H1 (cell line): ENCODE results near the gene TBX5. TPM values are rescaled to one million over a fixed set of nuclear protein-coding genes. Genes with fewer than 3 reads are reported as not detected.

Source experiments
- CTCF ChIA-PET: fragments of 300-600 bp; sonication (Branson Sonifier 250); formaldehyde crosslinking; loops from one replicate; lab custom pipeline; 2021; ENCODE audit not compliant: partially characterized antibody; lab: Charles Lee
- POLR2A ChIA-PET: fragments of 300-600 bp; sonication (Branson Sonifier 250); formaldehyde crosslinking; loops from one replicate; lab custom pipeline; 2021; ENCODE audit warnings: inconsistent platforms; ENCODE audit not compliant: partially characterized antibody; lab: Charles Lee
- DNase-seq, 2 experiments: peaks; one replicate each; pipeline versions ENCODE4 v3.0.0 to v3.0.0-alpha.2; 2010 to 2022; ENCODE audit warnings: low spot score in 2 of 2, low read depth in 1 of 2, mixed read lengths in 1 of 2
- FAIRE-seq: peaks from 2 replicates; lab custom pipeline; 2011; peaks lifted over from hg19 to GRCh38; lab: Jason Lieb, UNC
- H2AFZ ChIP-seq: 2 replicates; pipeline ENCODE4 v1.8.1; 2012; ENCODE audit warnings: low read length, inconsistent platforms
- H2AK5ac ChIP-seq: 2 replicates; pipeline ENCODE4 v1.6.1; 2013; ENCODE audit warnings: low read depth, low read length
- H2BK120ac ChIP-seq: replicated peaks from 2 replicates; pipeline ENCODE3; 2013; ENCODE audit warnings: low read depth, low read length, inconsistent platforms
- H2BK12ac ChIP-seq: 2 replicates; pipeline ENCODE4 v1.6.1; 2013; ENCODE audit warnings: low read depth, low read length
- H2BK15ac ChIP-seq: 2 replicates; pipeline ENCODE4 v1.6.1; 2013; ENCODE audit warnings: low read length
- H2BK20ac ChIP-seq: 2 replicates; pipeline ENCODE4 v1.6.1; 2013; ENCODE audit warnings: low read length
- H2BK5ac ChIP-seq: 2 replicates; pipeline ENCODE4 v1.6.1; 2013; ENCODE audit warnings: low read depth, low read length
- H3K14ac ChIP-seq: 2 replicates; pipeline ENCODE4 v1.6.1; 2013; ENCODE audit warnings: inconsistent platforms; ENCODE audit not compliant: insufficient read length
- H3K18ac ChIP-seq: 2 replicates; pipeline ENCODE4 v1.6.1; 2013; ENCODE audit warnings: low read length; ENCODE audit errors: extremely low read depth
- H3K23ac ChIP-seq: 2 replicates; pipeline ENCODE4 v1.6.1; 2013; ENCODE audit warnings: inconsistent platforms; ENCODE audit not compliant: insufficient read length
- H3K23me2 ChIP-seq: 2 replicates; pipeline ENCODE4 v1.6.1; 2013; ENCODE audit warnings: low read depth, low read length
- H3K27ac ChIP-seq: 2 replicates; pipeline ENCODE4 v1.6.1; 2011; ENCODE audit warnings: low read depth, low read length, inconsistent platforms
- H3K27me3 ChIP-seq, 4 experiments: replicated peaks in 1 of 4; 1 replicate in 1 of 4; 2 replicates in 3 of 4; pipeline versions ENCODE4 v1.6.1 to v1.8.1; 2011 to 2013; ENCODE audit warnings: low read length in 3 of 4, mild to moderate bottlenecking in 3 of 4, inconsistent platforms in 2 of 4, mixed read lengths in 2 of 4, moderate library complexity in 1 of 4; ENCODE audit not compliant: control insufficient read depth in 3 of 4, insufficient read depth in 3 of 4; ENCODE audit errors: extremely low read depth in 1 of 4
- H3K36me3 ChIP-seq, 4 experiments: 2 replicates each; pipeline versions ENCODE4 v1.6.1 to v1.8.1; 2011 to 2013; ENCODE audit warnings: mild to moderate bottlenecking in 4 of 4, low read length in 3 of 4, moderate library complexity in 2 of 4, control low read depth in 1 of 4, inconsistent platforms in 1 of 4; ENCODE audit not compliant: insufficient read depth in 4 of 4, control insufficient read depth in 2 of 4
- H3K4ac ChIP-seq: replicated peaks from 2 replicates; pipeline ENCODE3; 2013; ENCODE audit warnings: low read length, low read depth, mixed read lengths, inconsistent platforms; ENCODE audit not compliant: insufficient read length
- H3K4me1 ChIP-seq, 4 experiments: replicated peaks in 1 of 4; 1 replicate in 1 of 4; 2 replicates in 3 of 4; pipeline versions ENCODE4 v1.6.1 to v1.8.1; 2011 to 2013; ENCODE audit warnings: low read length in 3 of 4, inconsistent platforms in 2 of 4, mixed read lengths in 1 of 4; ENCODE audit not compliant: insufficient read depth in 4 of 4, control insufficient read depth in 3 of 4
- H3K4me2 ChIP-seq, 2 experiments: 2 replicates each; pipeline versions ENCODE4 v1.6.1 to v1.8.1; 2011 to 2013; ENCODE audit warnings: low read depth in 2 of 2, low read length in 2 of 2, control low read depth in 1 of 2, inconsistent platforms in 1 of 2, mild to moderate bottlenecking in 1 of 2; ENCODE audit not compliant: insufficient read depth in 1 of 2
- H3K4me3 ChIP-seq, 4 experiments: fragments of 200-600, 300-600 bp in 1 of 4; sonication (generic), shearing (Covaris generic), sonication (Bioruptor Twin) in 1 of 4; 2 replicates each; pipeline versions ENCODE4 v1.5.1 to v1.8.1; 2011 to 2016; ENCODE audit warnings: low read length in 4 of 4, low read depth in 3 of 4, control low read depth in 2 of 4, inconsistent platforms in 2 of 4, mild to moderate bottlenecking in 2 of 4, mixed read lengths in 1 of 4, moderate library complexity in 1 of 4; ENCODE audit not compliant: insufficient read depth in 2 of 4; ENCODE audit errors: extremely low read depth in 1 of 4
- H3K56ac ChIP-seq: replicated peaks from 2 replicates; pipeline ENCODE3; 2013; ENCODE audit warnings: low read depth, mild to moderate bottlenecking, mixed read lengths, low read length, inconsistent platforms; ENCODE audit not compliant: insufficient read length
- H3K79me1 ChIP-seq: 2 replicates; pipeline ENCODE4 v1.6.1; 2013; ENCODE audit warnings: low read depth, low read length, control low read depth
- H3K79me2 ChIP-seq, 2 experiments: 2 replicates each; pipeline versions ENCODE4 v1.6.1 to v1.8.1; 2012 to 2013; ENCODE audit warnings: low read length in 2 of 2, mild to moderate bottlenecking in 2 of 2, inconsistent platforms in 1 of 2; ENCODE audit not compliant: insufficient read depth in 2 of 2, control insufficient read depth in 1 of 2
- H3K9ac ChIP-seq, 4 experiments: replicated peaks in 1 of 4; 1 replicate in 1 of 4; 2 replicates in 3 of 4; pipeline versions ENCODE4 v1.6.1 to v1.8.1; 2011 to 2013; ENCODE audit warnings: low read depth in 3 of 4, low read length in 3 of 4, control low read depth in 2 of 4, mild to moderate bottlenecking in 2 of 4, moderate library complexity in 2 of 4, inconsistent platforms in 1 of 4; ENCODE audit errors: extremely low read depth in 1 of 4
- H3K9me3 ChIP-seq, 2 experiments: 2 replicates each; pipeline versions ENCODE4 v1.6.1 to v1.8.1; 2012 to 2013; ENCODE audit warnings: mild to moderate bottlenecking in 2 of 2, moderate library complexity in 2 of 2, control low read depth in 1 of 2, inconsistent platforms in 1 of 2, low read depth in 1 of 2, low read length in 1 of 2, mixed read lengths in 1 of 2; ENCODE audit not compliant: insufficient read depth in 2 of 2
- H4K20me1 ChIP-seq, 2 experiments: replicated peaks in 1 of 2; 2 replicates each; pipeline versions ENCODE3 to v1.8.1; 2011 to 2013; ENCODE audit warnings: inconsistent platforms in 2 of 2, low read length in 2 of 2, mild to moderate bottlenecking in 1 of 2; ENCODE audit not compliant: insufficient read depth in 2 of 2, control insufficient read depth in 1 of 2
- H4K5ac ChIP-seq: 2 replicates; pipeline ENCODE4 v1.6.1; 2013; ENCODE audit warnings: low read length, low read depth, mixed read lengths, inconsistent platforms; ENCODE audit not compliant: insufficient read length
- H4K8ac ChIP-seq: 2 replicates; pipeline ENCODE4 v1.8.0; 2013; ENCODE audit warnings: mild to moderate bottlenecking, moderate library complexity, low read length, inconsistent platforms; ENCODE audit not compliant: insufficient read depth; ENCODE audit errors: extremely low read depth
- H4K91ac ChIP-seq: replicated peaks from 2 replicates; pipeline ENCODE3; 2013; ENCODE audit warnings: low read length, mixed read lengths, inconsistent platforms; ENCODE audit not compliant: insufficient read length
- ASH2L ChIP-seq: fragments of 200-600, 300-600 bp; sonication (generic); IDR thresholded peaks from one replicate; pipeline ENCODE4 v1.7.1; 2017; ENCODE audit warnings: low read length
- BACH1 ChIP-seq: IDR thresholded peaks from 2 replicates; pipeline ENCODE4 v1.6.1; 2012; ENCODE audit warnings: low read length, improper control_type of control experiment
- BCL11A ChIP-seq, 2 experiments: IDR thresholded peaks; one replicate each; pipeline ENCODE4 v1.6.1; 2011; ENCODE audit warnings: low read depth in 2 of 2, low read length in 2 of 2, mild to moderate bottlenecking in 2 of 2
- CBX8 ChIP-seq: fragments of 300-800, 300-1000 bp; sonication (generic); IDR thresholded peaks from 2 replicates; pipeline ENCODE4 v1.7.1; 2016; ENCODE audit warnings: low read depth, low read length, borderline replicate concordance
- CREB1 ChIP-seq: IDR thresholded peaks from 2 replicates; pipeline ENCODE4 v1.6.1; 2012; ENCODE audit warnings: inconsistent platforms
- CTBP2 ChIP-seq: IDR thresholded peaks from 2 replicates; pipeline ENCODE4 v1.7.0; 2011; ENCODE audit warnings: borderline replicate concordance, mild to moderate bottlenecking, moderate library complexity, mixed read lengths, low read length; ENCODE audit not compliant: insufficient read depth, insufficient read length
- JUND ChIP-seq: IDR thresholded peaks from 2 replicates; pipeline ENCODE4 v1.6.1; 2011; ENCODE audit warnings: mild to moderate bottlenecking, improper control_type of control experiment, low read length
- KDM4A ChIP-seq: IDR thresholded peaks from one replicate; pipeline ENCODE4 v1.7.1; 2012; ENCODE audit warnings: low read depth, mild to moderate bottlenecking, moderate library complexity, low read length, inconsistent platforms; ENCODE audit not compliant: severe bottlenecking
- KDM5A ChIP-seq: fragments of 200-600 bp; IDR thresholded peaks from 2 replicates; pipeline ENCODE4 v1.7.1; 2012; ENCODE audit warnings: mild to moderate bottlenecking, low read length, inconsistent platforms, mixed read lengths
- NRF1 ChIP-seq: IDR thresholded peaks from 2 replicates; pipeline ENCODE4 v1.6.1; 2011; ENCODE audit warnings: mild to moderate bottlenecking, low read depth, low read length, improper control_type of control experiment
- SIX5 ChIP-seq: IDR thresholded peaks from 2 replicates; pipeline ENCODE4 v1.6.1; 2011; ENCODE audit warnings: mild to moderate bottlenecking, low read depth, low read length
- SP1 ChIP-seq: IDR thresholded peaks from 2 replicates; pipeline ENCODE4 v1.6.1; 2011; ENCODE audit warnings: low read depth, low read length
- SP2 ChIP-seq: IDR thresholded peaks from 2 replicates; pipeline ENCODE4 v1.6.1; 2012; ENCODE audit warnings: mild to moderate bottlenecking, low read length, inconsistent platforms
- SRF ChIP-seq: IDR thresholded peaks from 2 replicates; pipeline ENCODE4 v1.6.1; 2011; ENCODE audit warnings: mild to moderate bottlenecking, low read depth, low read length, moderate library complexity
- ZNF274 ChIP-seq: IDR thresholded peaks from 2 replicates; pipeline ENCODE4 v1.7.0; 2012; ENCODE audit warnings: low read length, borderline replicate concordance; ENCODE audit errors: extremely low read depth
- WGBS, 2 experiments: shearing (Covaris generic) in 1 of 2; methylation state at CpG; one replicate each; pipeline versions ENCODE4 v1.1.6 to v1.1.7; 2013 to 2015; ENCODE audit warnings: low lambda C conversion rate in 2 of 2, mixed read lengths in 2 of 2, inconsistent platforms in 1 of 2, low coverage in 1 of 2, missing lambda C conversion rate in 1 of 2; ENCODE audit not compliant: insufficient replicate concordance in 2 of 2, insufficient coverage in 1 of 2, insufficient read length in 1 of 2; ENCODE audit errors: extremely low coverage in 1 of 2, missing lambda C conversion rate in 1 of 2; 5-methylcytosine and 5-hydroxymethylcytosine counted together
- polyA plus RNA-seq, 7 experiments: library from polyadenylated mRNA; depleted of rRNA in 3 of 7; stranded (reverse) in 5 of 7; unstranded in 2 of 7; fragments of >200 nt in 5 of 7; fragments of 200-250 nt in 2 of 7; gene quantifications; 1 replicate in 5 of 7; 2 replicates in 1 of 7; 4 replicates in 1 of 7; pipeline versions ENCODE4 v1.2.1 to v1.2.3, GENCODE V29; 2011 to 2013; ENCODE audit warnings: missing spikeins in 2 of 7, mixed read lengths in 2 of 7
- total RNA-seq: library from RNA; stranded (reverse); fragmentation: NEBNext Ultra II Directional; extraction: Animal tissue kit (Norgen Biotek cat#: 25700); gene quantifications from 2 replicates; pipeline ENCODE4 v1.2.1, GENCODE V29; 2021

The TBX5 gene
- total and polyA plus RNA-seq, 2 of the 8 experiments (the other 6 are each of a cell fraction or from before 2014, with no cell fraction given): 0.05 TPM; not detected in 1

DNA sequence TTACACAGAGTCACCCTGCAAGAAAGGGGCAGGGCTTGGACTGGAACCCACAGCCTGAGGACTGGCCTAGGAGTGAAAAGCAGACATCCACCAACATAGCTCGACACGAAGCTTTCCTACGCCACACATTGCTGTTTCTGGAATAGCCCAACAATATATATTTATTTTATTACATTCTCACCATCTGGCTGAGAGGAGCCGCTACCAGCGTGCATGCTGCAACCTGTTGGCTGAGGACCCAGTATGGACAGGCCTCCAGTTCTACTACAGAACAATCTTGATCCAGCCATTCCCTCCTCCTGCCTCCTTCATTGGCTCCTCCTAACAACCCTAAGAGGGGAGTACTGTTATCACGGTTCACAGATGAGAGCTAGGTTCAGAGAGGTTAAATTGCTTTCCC lies 35.6 kb upstream of the TBX5 start:
- no peak for FAIRE-seq
- Histone ChIP-seq H3K79me1 (no peaks in the 10 kb centered on the region), H2BK20ac (no peak overlapping the region)
- no peak for TF ChIP-seq BACH1
- no peak; the same call in 1 of the 2 replicates for TF ChIP-seq CBX8
- no peak for TF ChIP-seq SP2
- no peak for TF ChIP-seq SIX5
- no peak for TF ChIP-seq SRF
- TF ChIP-seq NRF1: no peak
- TF ChIP-seq KDM5A: no peak
- no peak for TF ChIP-seq BCL11A (IDR thresholded peaks at IDR 0.05; ENCODE audit: low read depth in 2 of 2, low read length in 2 of 2)
- TF ChIP-seq CREB1: no peak
- no peak for TF ChIP-seq JUND
- no peak for TF ChIP-seq KDM4A
- no peak for TF ChIP-seq ASH2L
- TF ChIP-seq CTBP2: no peak
- no peak for TF ChIP-seq SP1
- no peak for TF ChIP-seq ZNF274

More for the DNA sequence above, 35.6 kb upstream of the TBX5 start:
- H3K56ac ChIP-seq: no peak overlapping the region
- H3K4me2 ChIP-seq: no peak overlapping the region; a peak in 1 of 4 replicates
- H4K8ac ChIP-seq: no peak overlapping the region
- peaks cover 20 to 42% of the 10 kb centered on the region in 2 experiments for H4K20me1 ChIP-seq
- H3K18ac ChIP-seq: no peak overlapping the region
- peak overlapping the region; percentile 29; the same call in 1 of the 2 replicates for H2BK12ac ChIP-seq
- H2AK5ac ChIP-seq: 0 out of 2 replicates have a peak overlapping the region, but pooled peaks have one; percentile 8
- no peak for DNase-seq
- H3K4me1 ChIP-seq: peaks cover 6 to 23% (median 9%) of the 10 kb centered on the region in 4 experiments; a peak in 6 of 7 replicates
- ChIA-PET POLR2A (interaction anchor here (1.4 kb wide), 1 partner anchor 32 kb away, joined by 5 read pairs; no protein-coding TSS in a partner anchor), CTCF (interaction anchor here (1.0 to 1.8 kb wide), 5 partner anchors 10 to 275 kb away, joined by 3 to 5 read pairs (median 4); no protein-coding TSS in a partner anchor)
- no peak overlapping the region for H3K9ac ChIP-seq
- H4K91ac ChIP-seq: no peak overlapping the region
- H4K5ac ChIP-seq: no peak overlapping the region
- H3K23ac ChIP-seq: no peak overlapping the region
- 0 out of 4 replicates have a peak, but pooled peaks cover 0 to 4% of the 10 kb centered on the region in 2 experiments for H3K9me3 ChIP-seq
- H3K27ac ChIP-seq: no peak overlapping the region
- H3K14ac ChIP-seq: no peak overlapping the region
- no peaks in the 10 kb centered on the region for H3K79me2 ChIP-seq
- H3K4ac ChIP-seq: no peak overlapping the region
- H2BK15ac ChIP-seq: no peak overlapping the region
- H2BK5ac ChIP-seq: no peak overlapping the region
- no peak overlapping the region for H2BK120ac ChIP-seq
- peaks cover 95 to 100% (median 100%) of the 10 kb centered on the region in 4 experiments for H3K27me3 ChIP-seq
- no peak overlapping the region for H2AFZ ChIP-seq
- H3K36me3 ChIP-seq: peaks cover 0 to 11% (median 0%) of the 10 kb centered on the region in 4 experiments; a peak in 2 of 8 replicates
- no peaks in the 10 kb centered on the region for H3K23me2 ChIP-seq
- WGBS, 2 experiments: 29% methylated on average over 6 of the region's 6 CpGs; no CpG with 5 or more reads in 1 of the 2 experiments
- no peak overlapping the region for H3K4me3 ChIP-seq
